ENCODE results near the gene WDR35.

WDR35 gene

GRCh38 chr2:19973466-19973865 is 16.4 kb downstream of the WDR35 start:
- Mint-ChIP-seq H3K4me3 (no peak overlapping the region), H3K27ac (no peak overlapping the region), H3K27me3 (ENCODE audit: low read depth) (no peaks in the 10 kb centered on the region), H3K4me1 (no peaks in the 10 kb centered on the region), H3K36me3 (ENCODE audit: low read depth) (peaks cover 25% of the 10 kb centered on the region), H3K9me3 (no peaks in the 10 kb centered on the region)
- no peak for TF ChIP-seq CTCF (IDR thresholded peaks at IDR 0.05; ENCODE audit: unreplicated experiment in 3 of 3)

GRCh38 chr2:19971691-19972090 is 18.2 kb downstream of the WDR35 start:
- Mint-ChIP-seq H3K4me1 (no peaks in the 10 kb centered on the region), H3K9me3 (no peaks in the 10 kb centered on the region), H3K36me3 (ENCODE audit: low read depth) (peaks cover 28% of the 10 kb centered on the region), H3K27ac (no peak overlapping the region), H3K4me3 (no peak overlapping the region), H3K27me3 (ENCODE audit: low read depth) (no peaks in the 10 kb centered on the region)
- no peak for TF ChIP-seq CTCF (IDR thresholded peaks at IDR 0.05; ENCODE audit: unreplicated experiment in 3 of 3)

DNA sequence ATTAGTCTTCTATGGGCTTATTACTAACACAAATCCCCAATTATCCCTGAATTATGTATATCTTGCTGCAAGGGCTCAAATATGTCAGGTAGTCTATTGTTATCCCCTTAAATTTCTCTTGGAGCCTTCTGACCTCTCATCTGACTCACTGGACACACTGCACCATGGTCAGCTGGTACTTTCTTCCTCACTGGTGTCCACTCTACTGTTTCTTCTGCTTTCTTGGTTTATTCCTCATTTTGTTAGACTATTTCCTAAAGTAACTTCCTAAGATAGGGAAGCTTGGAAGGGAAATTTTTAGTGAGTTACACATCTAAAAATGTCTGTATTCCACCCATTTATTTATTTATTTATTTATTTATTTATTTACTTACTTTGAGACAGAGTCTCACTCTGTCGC is 26.5 kb downstream of the WDR35 start:
- Mint-ChIP-seq H3K9me3 (no peaks in the 10 kb centered on the region), H3K27me3 (ENCODE audit: low read depth) (no peaks in the 10 kb centered on the region), H3K27ac (no peak overlapping the region), H3K4me3 (no peak overlapping the region), H3K36me3 (ENCODE audit: low read depth) (peaks cover 46% of the 10 kb centered on the region), H3K4me1 (no peaks in the 10 kb centered on the region)
- TF ChIP-seq CTCF (IDR thresholded peaks at IDR 0.05; ENCODE audit: unreplicated experiment in 3 of 3): no peak

GRCh38 chr2:19955544-19956422 is 34.1 kb downstream of the WDR35 start:
- Mint-ChIP-seq H3K27me3 (ENCODE audit: low read depth) (no peaks in the 10 kb centered on the region), H3K36me3 (ENCODE audit: low read depth) (peaks cover 8% of the 10 kb centered on the region), H3K4me3 (no peak overlapping the region), H3K9me3 (no peaks in the 10 kb centered on the region), H3K4me1 (no peaks in the 10 kb centered on the region), H3K27ac (no peak overlapping the region)
- peak; percentile 75 to 93 (median 78) for TF ChIP-seq CTCF (IDR thresholded peaks at IDR 0.05; ENCODE audit: unreplicated experiment in 3 of 3)

- Mint-ChIP-seq H3K27ac (no peak overlapping the region), H3K27me3 (ENCODE audit: low read depth) (no peaks in the 10 kb centered on the region), H3K36me3 (ENCODE audit: low read depth) (peaks cover 26% of the 10 kb centered on the region), H3K4me1 (peaks cover 7% of the 10 kb centered on the region), H3K9me3 (no peaks in the 10 kb centered on the region), H3K4me3 (no peak overlapping the region)
- TF ChIP-seq CTCF (IDR thresholded peaks at IDR 0.05; ENCODE audit: unreplicated experiment in 3 of 3): no peak
These were observed 40.8 kb downstream of the WDR35 start for GRCh38 chr2:19949071-19949470.

Measured in nephron (organoid).